Osteocyte (in vitro differentiated cells): ENCODE data around the gene HIP1. TPM values are rescaled to one million over a fixed set of nuclear protein-coding genes. Genes with fewer than 3 reads are reported as not detected.

ENCODE experiments used
- DNase-seq: peaks from one replicate; pipeline ENCODE4 v3.0.0; 2021; ENCODE audit warnings: mixed read lengths; ENCODE audit not compliant: unreplicated experiment; ENCODE audit errors: extremely low spot score
- H3K27ac Mint-ChIP-seq: one replicate; pipeline ENCODE4 v1.8.0; 2021; ENCODE audit warnings: mild to moderate bottlenecking, mixed read lengths; ENCODE audit not compliant: unreplicated experiment
- H3K27me3 Mint-ChIP-seq: one replicate; pipeline ENCODE4 v1.8.0; 2021; ENCODE audit warnings: mixed read lengths; ENCODE audit not compliant: unreplicated experiment
- H3K36me3 Mint-ChIP-seq: one replicate; pipeline ENCODE4 v1.8.0; 2021; ENCODE audit warnings: mixed read lengths; ENCODE audit not compliant: unreplicated experiment
- H3K4me1 Mint-ChIP-seq: one replicate; pipeline ENCODE4 v1.8.0; 2021; ENCODE audit warnings: mixed read lengths; ENCODE audit not compliant: unreplicated experiment
- H3K4me3 Mint-ChIP-seq: one replicate; pipeline ENCODE4 v1.8.0; 2021; ENCODE audit warnings: mild to moderate bottlenecking, moderate library complexity, mixed read lengths; ENCODE audit not compliant: unreplicated experiment
- H3K9me3 Mint-ChIP-seq: one replicate; pipeline ENCODE4 v1.8.0; 2021; ENCODE audit warnings: mixed read lengths; ENCODE audit not compliant: unreplicated experiment
- CTCF ChIP-seq: fragments of 200-600 bp; sonication (generic); IDR thresholded peaks from 2 replicates; pipeline ENCODE4 v1.5.0; 2021; ENCODE audit warnings: antibody characterized with exemption, mild to moderate bottlenecking, moderate library complexity
- total RNA-seq: library from RNA; stranded (reverse); gene quantifications from 2 replicates; pipeline ENCODE4 v1.2.1, GENCODE V29; 2021

HIP1 gene
- total RNA-seq, 1 donor from 2014 or later, result 55.3 TPM

DNA sequence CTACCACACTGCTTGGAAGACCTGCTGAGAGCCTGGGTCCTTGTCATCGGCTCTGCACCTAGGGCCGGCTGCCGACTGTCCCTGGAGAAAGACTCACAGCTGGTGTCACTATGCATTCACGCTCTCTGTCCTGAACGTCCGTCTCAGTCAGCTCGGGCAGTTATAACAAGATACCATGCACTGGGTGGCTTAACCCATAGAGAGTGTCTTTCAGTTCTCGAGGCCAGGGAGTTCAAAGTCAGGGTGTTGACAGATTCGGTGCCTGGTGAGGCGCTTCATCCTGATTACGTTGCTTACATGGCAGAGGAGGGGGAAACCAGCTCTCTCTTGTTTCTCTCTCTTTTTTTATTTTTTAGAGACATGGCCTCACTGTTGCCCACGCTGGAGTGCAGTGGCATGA, 155.5 kb downstream of the HIP1 start:
- no peak for TF ChIP-seq CTCF
- Mint-ChIP-seq H3K4me3 (no peak overlapping the region), H3K27me3 (no peaks in the 10 kb centered on the region), H3K36me3 (peaks cover 60% of the 10 kb centered on the region), H3K9me3 (no peaks in the 10 kb centered on the region), H3K27ac (no peak overlapping the region), H3K4me1 (no peaks in the 10 kb centered on the region)
- DNase-seq, result no peak

GRCh38 chr7:75579899-75580298, 158.8 kb downstream of the HIP1 start:
- peaks cover 46% of the 10 kb centered on the region for H3K36me3 Mint-ChIP-seq
- TF ChIP-seq CTCF, result no peak
- H3K9me3 Mint-ChIP-seq, result no peaks in the 10 kb centered on the region
- no peak for DNase-seq
- peaks cover 5% of the 10 kb centered on the region for H3K4me1 Mint-ChIP-seq
- no peaks in the 10 kb centered on the region for H3K27me3 Mint-ChIP-seq
- H3K4me3 Mint-ChIP-seq, result no peak overlapping the region
- no peak overlapping the region for H3K27ac Mint-ChIP-seq

DNA sequence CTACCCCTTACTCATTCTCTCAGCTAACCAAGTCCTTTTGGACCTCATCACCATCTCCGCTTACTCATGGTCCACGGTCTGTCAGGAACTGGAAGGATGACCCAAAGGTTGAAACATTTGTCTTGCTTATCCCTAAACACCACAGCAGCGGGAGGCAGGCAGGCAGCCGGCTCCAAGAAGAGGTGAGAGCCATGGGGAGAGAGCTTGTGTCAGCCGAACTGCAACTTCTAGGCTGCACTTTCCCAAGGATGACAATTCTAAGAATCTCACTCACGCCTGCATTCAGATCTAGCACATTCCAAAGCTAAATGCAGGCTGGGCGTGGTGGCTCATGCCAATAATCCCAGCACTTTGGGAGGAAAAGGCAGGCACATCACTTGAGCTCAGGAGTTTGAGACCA, 160.7 kb downstream of the HIP1 start:
- DNase-seq, result no peak
- no peaks in the 10 kb centered on the region for H3K9me3 Mint-ChIP-seq
- peaks cover 45% of the 10 kb centered on the region for H3K36me3 Mint-ChIP-seq
- no peaks in the 10 kb centered on the region for H3K27me3 Mint-ChIP-seq
- TF ChIP-seq CTCF, result no peak
- no peak overlapping the region for H3K27ac Mint-ChIP-seq
- peaks cover 5% of the 10 kb centered on the region for H3K4me1 Mint-ChIP-seq
- H3K4me3 Mint-ChIP-seq, result no peak overlapping the region

GRCh38 chr7:75575488-75576121, 163.1 kb downstream of the HIP1 start:
- Mint-ChIP-seq H3K9me3 (no peaks in the 10 kb centered on the region), H3K4me3 (no peak overlapping the region), H3K4me1 (peaks cover 5% of the 10 kb centered on the region), H3K27ac (no peak overlapping the region), H3K27me3 (no peaks in the 10 kb centered on the region), H3K36me3 (peaks cover 35% of the 10 kb centered on the region)
- no peak for TF ChIP-seq CTCF
- no peak for DNase-seq

DNA sequence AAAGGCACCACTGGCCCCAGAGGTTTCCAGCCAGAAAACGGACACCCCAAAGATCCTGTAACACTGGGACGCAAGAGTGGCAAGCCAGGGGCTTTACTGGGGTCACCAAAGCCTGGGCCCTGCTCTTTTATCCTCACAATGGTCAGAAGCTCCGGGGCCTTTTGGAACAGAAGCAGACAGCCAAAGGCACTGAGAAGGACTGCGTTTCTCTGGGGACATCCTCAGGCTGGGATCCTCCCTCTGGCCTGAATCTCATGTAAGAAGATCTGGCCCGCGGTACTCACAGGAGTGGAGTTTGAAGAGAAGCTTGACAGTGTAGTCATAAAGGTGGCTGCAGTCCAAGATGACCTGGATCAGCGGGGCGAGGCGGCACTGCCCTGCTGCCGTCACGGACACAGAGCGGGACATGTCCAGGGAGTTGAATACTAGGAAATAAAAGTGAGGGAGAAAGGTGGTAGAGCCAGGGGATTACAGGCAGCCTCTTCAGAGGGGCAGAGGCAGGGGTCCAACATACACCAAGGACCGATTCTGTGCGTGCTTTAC, 165.2 kb downstream of the HIP1 start:
- Mint-ChIP-seq H3K4me1 (peaks cover 5% of the 10 kb centered on the region), H3K9me3 (no peaks in the 10 kb centered on the region), H3K4me3 (no peak overlapping the region), H3K27ac (no peak overlapping the region), H3K27me3 (no peaks in the 10 kb centered on the region), H3K36me3 (peaks cover 30% of the 10 kb centered on the region)
- DNase-seq, result no peak
- TF ChIP-seq CTCF, result no peak
